NT2/D1 (cell line): Measurements from ENCODE around the gene SIM1.

ENCODE experiments used
- DNase-seq: peaks from one replicate; pipeline ENCODE4 v3.0.0-alpha.2; 2011; ENCODE audit warnings: low read depth, low spot score
- H3K27me3 ChIP-seq: 2 replicates; pipeline ENCODE4 v1.6.0; 2011; ENCODE audit warnings: mild to moderate bottlenecking; ENCODE audit not compliant: insufficient read length, insufficient read depth
- H3K36me3 ChIP-seq: 2 replicates; pipeline ENCODE4 v1.6.1; 2011; ENCODE audit warnings: mild to moderate bottlenecking, low read length, mixed read lengths; ENCODE audit not compliant: insufficient read depth, insufficient read length
- H3K4me1 ChIP-seq: 2 replicates; pipeline ENCODE4 v1.5.1; 2011; ENCODE audit not compliant: insufficient read depth, insufficient read length
- H3K4me3 ChIP-seq: 2 replicates; pipeline ENCODE4 v1.5.1; 2011; ENCODE audit warnings: low read depth; ENCODE audit not compliant: insufficient read length
- H3K9ac ChIP-seq: 2 replicates; pipeline ENCODE4 v1.6.0; 2011; ENCODE audit warnings: low read depth; ENCODE audit not compliant: insufficient read length
- H3K9me3 ChIP-seq: 2 replicates; pipeline ENCODE4 v1.5.1; 2011; ENCODE audit warnings: mild to moderate bottlenecking, low read length; ENCODE audit not compliant: insufficient read depth
- SUZ12 ChIP-seq: IDR thresholded peaks from 2 replicates; pipeline ENCODE4 v1.6.1; 2011; ENCODE audit not compliant: insufficient read length, insufficient read depth; ENCODE audit errors: extremely low read depth
- YY1 ChIP-seq: IDR thresholded peaks from 2 replicates; pipeline ENCODE4 v1.6.1; 2011; ENCODE audit not compliant: insufficient read length, insufficient read depth
- ZNF274 ChIP-seq: IDR thresholded peaks from 2 replicates; pipeline ENCODE4 v1.6.1; 2011; ENCODE audit warnings: mild to moderate bottlenecking, low read depth, low read length

The SIM1 gene

DNA sequence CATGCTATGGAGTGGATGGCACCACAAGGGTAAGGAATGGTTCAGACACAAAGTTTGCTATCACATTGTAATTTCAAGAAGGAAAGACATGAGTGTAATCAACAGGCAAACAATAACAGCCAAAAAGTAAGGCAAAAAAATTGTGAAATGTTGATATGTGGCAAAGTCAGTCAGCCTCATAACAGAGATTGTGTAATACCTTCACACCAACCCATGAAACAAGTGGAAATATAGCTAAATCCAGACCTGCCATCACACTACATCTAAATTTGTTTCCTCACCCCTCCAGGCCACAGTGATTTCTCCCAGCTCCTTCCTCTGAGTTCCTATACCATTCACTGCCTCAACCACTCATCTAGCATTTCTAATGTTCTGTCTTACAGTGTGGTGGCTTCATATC lies 37.3 kb downstream of the SIM1 start:
- no peak for DNase-seq
- TF ChIP-seq ZNF274 (no peak), YY1 (no peak), SUZ12 (no peak)
- no peak overlapping the region for H3K9ac ChIP-seq
- no peaks in the 10 kb centered on the region for H3K9me3 ChIP-seq
- H3K4me1 ChIP-seq, result no peaks in the 10 kb centered on the region
- no peak overlapping the region for H3K4me3 ChIP-seq
- no peaks in the 10 kb centered on the region for H3K36me3 ChIP-seq
- no peaks in the 10 kb centered on the region for H3K27me3 ChIP-seq

DNA sequence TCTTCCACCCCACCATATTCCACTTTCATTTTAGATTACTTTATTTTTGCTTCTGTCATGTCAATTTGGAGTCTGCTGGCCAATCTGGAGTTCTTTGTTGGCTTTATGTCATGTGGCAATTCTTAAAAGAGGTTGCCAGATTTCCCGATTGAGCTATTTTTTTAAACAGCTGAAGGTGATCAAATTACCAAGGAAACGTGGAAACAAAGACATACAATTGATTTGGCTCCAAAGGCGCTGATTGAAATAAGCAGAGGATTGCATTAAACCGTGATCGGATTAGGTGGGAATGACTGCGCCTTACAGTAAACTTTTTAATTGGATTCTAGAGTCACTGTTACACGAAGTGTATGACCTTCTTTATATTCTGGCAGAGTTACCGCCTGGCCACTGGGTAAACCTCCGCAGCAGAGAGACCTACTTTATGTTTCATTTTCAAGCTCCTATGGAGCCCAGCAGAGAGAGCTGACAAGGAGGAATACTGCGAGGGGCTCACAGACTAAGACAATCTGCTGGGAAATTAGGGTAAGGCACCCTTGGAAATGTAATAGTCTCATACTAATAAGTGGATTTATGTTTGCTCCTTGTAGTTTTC lies 37.9 kb downstream of the SIM1 start:
- Histone ChIP-seq H3K27me3 (no peaks in the 10 kb centered on the region), H3K4me1 (no peaks in the 10 kb centered on the region), H3K36me3 (no peaks in the 10 kb centered on the region), H3K4me3 (no peak overlapping the region), H3K9me3 (no peaks in the 10 kb centered on the region), H3K9ac (no peak overlapping the region)
- DNase-seq, result no peak
- TF ChIP-seq YY1 (no peak), SUZ12 (no peak), ZNF274 (no peak)

DNA sequence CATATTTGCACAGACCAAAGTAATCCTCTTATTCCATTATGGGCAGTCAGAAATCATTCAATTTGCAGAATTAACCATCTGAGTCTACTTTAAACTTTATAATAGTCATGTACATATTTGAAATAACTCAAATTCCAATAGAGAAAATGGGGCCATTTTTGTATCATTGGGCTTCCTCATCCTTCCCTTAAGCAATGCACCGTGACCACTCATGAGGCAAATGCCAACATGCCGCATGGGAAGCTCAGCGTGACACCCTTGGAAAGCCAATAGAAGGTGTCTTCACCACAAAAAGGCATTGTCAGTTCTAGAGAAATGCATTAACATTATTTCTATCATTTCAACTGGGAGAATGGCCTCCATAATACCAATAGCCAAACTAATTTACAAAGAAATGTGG lies 38.5 kb downstream of the SIM1 start:
- Histone ChIP-seq H3K36me3 (no peaks in the 10 kb centered on the region), H3K4me1 (no peaks in the 10 kb centered on the region), H3K27me3 (no peaks in the 10 kb centered on the region), H3K9me3 (no peaks in the 10 kb centered on the region), H3K4me3 (no peak overlapping the region), H3K9ac (no peak overlapping the region)
- DNase-seq, result no peak
- TF ChIP-seq YY1 (no peak), ZNF274 (no peak), SUZ12 (no peak)

DNA sequence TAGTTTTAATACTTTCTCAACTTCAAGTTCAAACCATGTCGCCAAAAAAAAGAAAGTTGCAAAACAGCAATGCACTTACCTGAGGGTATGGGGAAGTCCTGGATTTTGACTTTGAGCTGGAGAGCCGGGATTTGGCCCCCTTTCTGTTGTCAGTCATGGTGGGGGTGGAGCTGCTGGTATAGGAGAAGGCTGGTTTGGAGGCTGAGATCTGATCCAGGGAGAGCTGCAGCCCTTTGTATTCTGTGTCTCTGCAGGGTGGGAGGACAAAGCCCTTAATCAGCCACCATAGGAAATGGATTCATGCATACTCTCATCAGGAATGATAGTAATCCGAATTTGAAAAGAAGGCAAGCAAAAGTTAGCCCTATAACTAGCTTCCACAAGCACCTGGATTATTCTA lies 44.0 kb downstream of the SIM1 start:
- no peak overlapping the region for H3K4me3 ChIP-seq

DNA sequence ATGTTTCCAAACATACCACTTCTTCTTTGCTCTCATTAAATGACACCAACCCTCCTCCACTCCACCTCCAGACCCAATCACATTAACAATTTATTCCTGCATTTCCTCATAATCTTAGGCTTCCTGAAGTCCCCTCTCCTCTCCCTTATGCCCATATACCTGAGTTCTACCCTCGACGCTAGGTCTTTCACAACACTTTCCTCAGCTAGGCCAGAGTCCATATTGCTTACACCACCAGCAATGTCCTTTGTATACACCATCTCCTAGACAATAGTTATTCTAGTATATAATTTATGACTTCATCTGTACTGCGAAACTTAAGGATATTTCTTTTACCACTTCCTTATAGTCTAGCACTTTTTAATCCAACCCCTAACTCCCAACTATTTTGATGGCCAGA lies 47.7 kb downstream of the SIM1 start:
- H3K36me3 ChIP-seq, result no peaks in the 10 kb centered on the region
- DNase-seq, result no peak
- no peak for TF ChIP-seq YY1
- no peak for TF ChIP-seq SUZ12
- TF ChIP-seq ZNF274, result no peak

More for the DNA sequence above, 44.0 kb downstream of the SIM1 start:
- Histone ChIP-seq H3K4me1 (no peaks in the 10 kb centered on the region), H3K9ac (no peak overlapping the region), H3K9me3 (0 out of 2 replicates have a peak, but pooled peaks cover 7% of the 10 kb centered on the region), H3K27me3 (no peaks in the 10 kb centered on the region), H3K36me3 (no peaks in the 10 kb centered on the region)
- TF ChIP-seq ZNF274, result no peak
- TF ChIP-seq SUZ12, result no peak
- no peak for TF ChIP-seq YY1
- DNase-seq, result peak; percentile 51

DNA sequence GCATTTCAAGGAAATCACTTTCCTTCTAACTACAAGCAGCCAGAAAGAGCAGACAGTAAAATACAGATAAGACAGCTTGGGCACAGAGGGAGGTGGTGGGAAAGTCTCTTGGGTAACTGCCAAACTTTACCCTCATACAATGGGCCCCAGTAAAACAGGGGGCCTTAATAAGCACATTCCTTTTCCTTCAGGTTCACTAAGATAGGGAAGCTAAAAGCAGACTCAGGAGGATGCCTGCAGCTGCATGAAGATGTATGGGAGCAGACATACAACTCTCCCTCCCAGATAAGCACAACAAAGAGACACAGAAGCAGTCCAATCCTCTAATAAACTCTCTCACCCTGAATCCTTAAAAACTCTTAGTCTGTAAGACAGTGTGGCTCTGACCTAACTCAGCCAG lies 49.0 kb downstream of the SIM1 start:
- Histone ChIP-seq H3K36me3 (no peaks in the 10 kb centered on the region), H3K4me1 (no peaks in the 10 kb centered on the region), H3K27me3 (no peaks in the 10 kb centered on the region), H3K9me3 (0 out of 2 replicates have a peak, but pooled peaks cover 7% of the 10 kb centered on the region), H3K9ac (no peak overlapping the region), H3K4me3 (no peak overlapping the region)
- TF ChIP-seq SUZ12 (no peak), ZNF274 (no peak), YY1 (no peak)
- DNase-seq, result no peak

More for the DNA sequence above, 47.7 kb downstream of the SIM1 start:
- H3K9ac ChIP-seq, result no peak overlapping the region
- no peak overlapping the region for H3K4me3 ChIP-seq
- H3K27me3 ChIP-seq, result no peaks in the 10 kb centered on the region
- 0 out of 2 replicates have a peak, but pooled peaks cover 7% of the 10 kb centered on the region for H3K9me3 ChIP-seq
- no peaks in the 10 kb centered on the region for H3K4me1 ChIP-seq

DNA sequence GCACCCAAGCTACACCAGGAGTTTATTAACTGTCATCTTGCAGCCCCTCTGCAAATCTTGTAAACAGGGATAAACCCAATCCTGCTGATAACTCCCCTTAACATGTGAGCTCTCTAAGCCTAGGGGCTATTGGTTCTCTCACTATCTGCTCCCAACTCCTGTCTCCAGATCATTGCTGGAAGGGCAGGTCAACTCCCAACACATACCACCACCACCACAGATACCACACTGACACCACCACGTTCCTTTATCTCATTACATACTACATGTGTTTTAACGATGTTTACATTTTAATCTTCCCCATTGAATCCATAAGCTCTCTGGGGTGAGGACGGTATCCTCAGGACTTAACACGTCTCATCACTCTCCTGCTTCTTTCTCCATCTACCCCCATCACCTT lies 51.8 kb downstream of the SIM1 start:
- Histone ChIP-seq H3K9ac (no peak overlapping the region), H3K36me3 (no peaks in the 10 kb centered on the region), H3K27me3 (no peaks in the 10 kb centered on the region), H3K4me1 (no peaks in the 10 kb centered on the region), H3K9me3 (0 out of 2 replicates have a peak, but pooled peaks cover 7% of the 10 kb centered on the region), H3K4me3 (no peak overlapping the region)
- TF ChIP-seq ZNF274 (no peak), YY1 (no peak), SUZ12 (no peak)
- no peak for DNase-seq

DNA sequence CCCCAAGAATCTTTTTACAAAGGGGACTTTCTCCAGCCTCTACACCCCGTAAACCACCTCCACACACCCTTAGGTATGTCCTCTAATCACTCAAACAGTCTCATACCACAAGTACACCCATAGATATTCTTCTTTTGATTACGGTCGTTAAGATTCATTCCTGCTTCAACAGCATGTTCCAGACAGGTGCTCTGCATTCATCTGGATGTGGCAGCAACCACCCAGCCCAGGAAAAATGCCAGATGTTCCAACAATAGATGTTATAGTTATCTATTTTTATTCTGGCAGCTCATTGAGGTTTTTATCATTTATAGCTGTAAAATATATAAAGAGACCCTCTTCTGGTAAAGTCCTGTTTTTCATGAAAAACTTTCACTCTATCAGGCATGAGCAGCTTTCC lies 60.7 kb downstream of the SIM1 start:
- H3K4me3 ChIP-seq, result no peak overlapping the region
- H3K4me1 ChIP-seq, result no peaks in the 10 kb centered on the region
- no peaks in the 10 kb centered on the region for H3K36me3 ChIP-seq
- H3K27me3 ChIP-seq, result no peaks in the 10 kb centered on the region
- H3K9ac ChIP-seq, result no peak overlapping the region
- DNase-seq, result no peak
- TF ChIP-seq YY1 (no peak), SUZ12 (no peak), ZNF274 (no peak)
- no peaks in the 10 kb centered on the region for H3K9me3 ChIP-seq
